CD4-positive, alpha-beta T cell treated with Interleukin-21 for 1 hour (primary cell): ENCODE results near the gene PDGFD.
"Not testable (repeated sequence)": the region's sequence is repeated elsewhere in the genome, so short reads cannot be mapped to it uniquely, and the experiment has no call there.

Experiments used
- DNase-seq: peaks from one replicate; pipeline ENCODE4 v3.0.0-alpha.2; 2020

The PDGFD gene

GRCh38 chr11:104051778-104052177 is 112.2 kb downstream of the PDGFD start:
- no peak for DNase-seq

- DNase-seq, result no peak
These were observed 114.8 kb downstream of the PDGFD start for GRCh38 chr11:104049116-104049515.

DNA sequence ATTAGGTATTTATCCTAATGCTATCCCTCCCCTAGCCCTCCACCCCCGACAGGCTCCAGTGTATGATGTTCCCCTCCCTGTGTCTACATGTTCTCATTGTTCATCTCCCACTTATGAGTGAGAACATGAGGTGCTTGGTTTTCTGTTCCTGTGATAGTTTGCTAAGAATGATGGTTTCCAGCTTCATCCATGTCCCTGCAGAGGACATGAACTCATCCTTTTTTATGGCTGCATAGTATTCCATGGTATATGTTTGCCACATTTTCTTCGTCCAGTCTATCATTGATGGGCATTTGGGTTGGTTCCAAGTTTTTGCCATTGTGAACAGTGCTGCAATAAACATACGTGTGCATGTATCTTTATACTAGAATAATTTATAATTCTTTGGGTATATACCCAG is 117.1 kb downstream of the PDGFD start:
- DNase-seq, result not testable (repeated sequence)

- DNase-seq, result no peak
These were observed 117.6 kb downstream of the PDGFD start for GRCh38 chr11:104046331-104046730.

DNA sequence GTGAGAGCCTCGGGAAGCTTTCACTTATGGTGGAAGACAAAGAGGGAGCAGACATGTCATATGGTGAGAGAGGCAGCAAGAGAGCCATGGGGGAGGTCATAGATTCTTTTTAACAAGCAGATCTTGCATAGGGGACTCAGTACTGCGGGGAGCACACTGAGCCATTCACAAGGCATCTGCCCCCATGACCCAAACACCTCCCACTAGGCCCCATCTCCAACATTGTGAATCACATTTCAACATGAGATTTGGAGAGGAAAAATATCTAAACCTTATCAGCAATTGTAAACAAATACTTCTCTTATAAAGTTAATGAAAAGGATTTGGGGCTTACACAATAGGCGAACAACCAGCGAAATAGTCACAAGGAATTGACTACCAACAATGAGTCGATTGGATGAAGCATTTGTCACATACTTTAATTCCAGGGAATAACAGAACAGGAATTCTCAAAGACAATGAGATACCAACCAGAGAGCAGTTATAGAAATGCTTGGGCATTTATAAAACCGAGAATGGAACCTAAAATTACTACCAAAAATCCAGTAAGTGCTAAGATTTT is 120.2 kb downstream of the PDGFD start:
- no peak for DNase-seq

- no peak for DNase-seq
These were observed 120.8 kb downstream of the PDGFD start for GRCh38 chr11:104043142-104043541.

DNA sequence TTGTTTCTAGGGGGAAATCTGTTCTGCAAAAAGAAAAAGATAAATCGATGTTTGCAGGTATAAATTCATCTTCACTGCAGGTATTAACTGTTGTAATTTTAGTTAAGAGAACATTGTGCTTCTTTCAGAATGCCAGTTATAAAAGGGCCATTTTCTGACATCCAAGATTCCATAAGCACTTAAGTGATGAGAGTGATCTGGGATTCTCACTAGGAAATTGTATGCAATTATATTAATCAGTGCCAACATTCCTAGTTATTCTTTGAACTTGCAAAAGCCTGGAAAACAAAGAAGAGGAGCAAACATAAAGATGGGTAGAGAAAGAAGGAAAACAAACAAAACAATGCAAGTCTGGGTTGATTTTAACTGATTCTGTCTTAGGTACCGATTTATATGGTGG is 122.2 kb downstream of the PDGFD start:
- DNase-seq, result no peak

- no peak for DNase-seq
These were observed 127.0 kb downstream of the PDGFD start for GRCh38 chr11:104036995-104037394.

GRCh38 chr11:104036588-104036987 is 127.4 kb downstream of the PDGFD start, which contains the start of gene DDI1:
Gene DDI1, plus strand, starts transcription at chr11:104036640. Its CDS starts 183 bp downstream, at chr11:104036823.
- DNase-seq, result no peak

- DNase-seq, result no peak
These were observed 130.4 kb downstream of the PDGFD start for GRCh38 chr11:104033561-104033960.

GRCh38 chr11:104033134-104033533 is 130.8 kb downstream of the PDGFD start:
- no peak for DNase-seq

- DNase-seq, result no peak
These were observed 135.3 kb downstream of the PDGFD start for GRCh38 chr11:104028476-104029263.

DNA sequence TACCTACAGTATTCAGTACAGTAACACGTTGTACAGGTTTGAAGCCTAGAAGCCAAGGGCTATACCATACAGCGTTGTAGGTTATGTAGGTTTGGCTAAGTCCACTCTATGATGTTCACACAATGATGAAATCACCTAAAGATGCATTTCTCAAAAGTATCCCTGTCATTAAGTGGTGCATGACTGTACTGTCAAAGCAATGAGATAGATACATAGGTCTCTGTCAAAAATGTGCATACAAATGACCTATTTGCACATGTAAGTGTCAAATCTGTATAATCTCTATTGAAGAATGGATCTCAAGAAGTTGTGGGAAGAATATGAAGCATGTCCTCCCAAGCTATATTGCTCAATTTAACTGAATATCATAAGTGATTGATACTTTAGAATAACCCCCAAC is 139.4 kb downstream of the PDGFD start:
- no peak for DNase-seq

DNA sequence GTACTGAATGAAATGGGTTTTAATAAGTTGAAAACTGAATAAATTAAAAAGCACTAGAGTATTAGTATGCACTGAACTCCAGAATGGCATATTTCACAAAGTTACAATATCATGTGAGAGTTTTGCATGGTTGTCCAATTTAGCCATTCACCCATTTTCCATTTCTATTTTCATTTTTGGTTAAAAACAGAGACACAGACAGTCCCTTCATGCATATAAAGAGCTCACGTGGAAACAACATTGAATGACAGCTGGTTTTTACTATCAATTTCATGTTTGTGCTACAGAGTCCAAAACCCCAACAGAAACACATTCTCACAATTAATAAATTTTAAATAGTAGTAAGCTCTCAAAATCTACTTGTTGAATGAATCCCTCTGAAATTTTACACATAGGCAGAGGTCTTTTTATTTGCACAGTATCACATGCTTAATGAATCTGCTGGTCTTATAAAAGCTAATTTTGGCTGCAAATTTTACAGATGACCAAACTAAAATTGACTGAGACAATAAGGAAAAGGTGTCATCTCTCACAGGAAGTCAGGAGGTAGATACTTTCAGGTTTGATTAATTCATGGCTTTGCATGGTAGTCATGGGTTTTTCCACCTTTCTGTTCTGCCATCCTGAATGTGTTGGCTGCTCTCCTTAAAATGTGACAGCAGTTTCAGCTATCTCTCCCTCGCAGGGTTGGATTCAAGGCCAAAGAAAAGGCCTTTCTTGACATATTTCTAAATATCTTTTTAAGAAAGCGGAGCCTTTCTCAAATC is 148.1 kb downstream of the PDGFD start:
- no peak for DNase-seq

GRCh38 chr11:104011044-104011443 is 152.9 kb downstream of the PDGFD start:
- DNase-seq, result no peak

- DNase-seq, result no peak
These were observed 154.2 kb downstream of the PDGFD start for GRCh38 chr11:104009744-104010143.

- DNase-seq, result no peak
These were observed 158.6 kb downstream of the PDGFD start for GRCh38 chr11:104005234-104005855.

DNA sequence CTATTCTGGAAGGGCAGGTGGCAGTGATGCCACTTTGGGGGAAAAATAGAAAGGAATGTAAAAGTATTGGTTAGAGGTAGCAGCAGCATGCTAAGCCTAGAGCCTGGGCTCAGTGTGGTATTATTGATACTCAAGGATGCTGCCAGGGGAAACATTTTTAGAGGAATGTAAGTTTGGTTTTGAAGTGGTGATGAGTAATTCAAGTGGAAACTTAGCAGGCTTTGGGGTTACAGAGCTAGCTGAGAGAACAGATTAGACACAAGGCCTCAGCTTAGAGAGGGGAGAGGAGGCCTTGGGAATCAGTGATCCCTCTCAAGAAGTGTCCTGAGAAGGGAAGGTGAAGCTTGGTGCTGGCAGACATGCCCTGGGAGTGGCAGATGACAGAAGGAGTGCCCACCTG is 160.5 kb downstream of the PDGFD start:
- no peak for DNase-seq

DNA sequence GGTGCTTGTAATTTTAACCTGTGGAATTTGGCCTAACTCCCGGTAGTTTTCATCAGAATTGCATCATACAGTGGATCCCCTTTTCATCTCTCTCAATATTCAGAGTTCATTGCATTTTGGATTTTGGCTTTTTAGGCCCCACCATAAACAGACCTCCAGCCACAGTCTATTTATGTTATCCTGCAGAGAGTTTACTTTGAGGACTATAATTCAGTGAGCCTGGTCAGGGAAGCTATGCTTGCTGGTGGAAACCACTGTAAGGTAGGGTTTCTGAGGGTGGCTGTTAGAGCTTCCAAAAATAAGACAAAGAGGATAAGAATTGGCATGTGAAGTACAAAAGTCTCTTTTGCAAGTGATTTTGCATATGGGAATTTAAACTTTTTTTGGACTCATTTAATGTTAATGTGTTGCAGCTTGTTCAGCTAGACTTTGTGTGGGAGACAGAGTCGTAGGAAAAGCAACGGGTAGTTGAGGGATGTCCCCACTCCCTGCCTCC is 162.3 kb downstream of the PDGFD start:
- no peak for DNase-seq

GRCh38 chr11:104000798-104001197 is 163.1 kb downstream of the PDGFD start:
- DNase-seq, result no peak

GRCh38 chr11:103998826-103999508 is 165.0 kb downstream of the PDGFD start:
- DNase-seq, result no peak

- no peak for DNase-seq
These were observed 166.9 kb downstream of the PDGFD start for GRCh38 chr11:103997082-103997481.

DNA sequence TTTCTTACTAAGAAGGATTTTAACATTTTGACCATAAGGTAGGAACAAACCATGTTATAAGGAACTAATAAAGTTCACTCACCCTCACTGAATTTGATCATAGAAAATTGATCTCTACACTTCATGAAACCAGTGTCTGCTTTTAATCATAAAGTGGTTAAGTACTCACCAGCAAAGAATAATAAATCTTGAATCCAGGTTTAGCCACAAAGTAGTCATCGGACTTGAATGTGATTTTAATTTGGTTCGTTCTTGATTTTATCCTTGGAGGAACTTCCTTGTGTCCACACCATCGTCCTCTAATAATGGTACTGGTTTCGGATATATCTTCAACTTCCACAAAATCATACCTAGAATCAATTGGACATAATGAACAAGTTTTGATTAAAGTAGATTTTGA is 168.1 kb downstream of the PDGFD start:
- no peak for DNase-seq
